HG02678 (cell line): ENCODE results near the gene PHLPP1.

Experiments
- ATAC-seq: cut with Tn5 transposase; IDR thresholded peaks from one replicate; pipeline ENCODE4 v1.9.1; 2021; ENCODE audit warnings: mild to moderate bottlenecking, moderate library complexity; ENCODE audit not compliant: unreplicated experiment

PHLPP1 gene

GRCh38 chr18:62844850-62845643 is 129.7 kb downstream of the PHLPP1 start:
- peak; percentile 64 for ATAC-seq

DNA sequence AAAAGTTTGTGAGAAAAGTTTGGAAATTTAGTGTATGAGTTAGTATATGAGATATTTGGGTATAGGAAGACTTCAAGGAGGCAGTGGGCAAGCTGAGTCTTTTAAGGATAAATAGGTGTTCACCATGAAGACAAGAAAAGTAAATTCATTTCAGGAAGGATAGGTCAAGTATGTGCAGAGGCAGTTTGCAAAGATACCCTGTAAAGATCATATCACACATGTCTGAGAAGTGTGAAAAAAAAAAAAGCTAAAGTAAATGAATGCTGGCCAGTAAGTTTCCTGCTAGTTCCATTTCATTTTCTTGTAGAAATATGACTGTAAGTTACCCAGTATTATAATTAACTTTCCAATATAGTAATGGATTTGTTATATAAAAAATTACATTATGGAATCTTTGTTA is 131.0 kb downstream of the PHLPP1 start:
- ATAC-seq: no peak

DNA sequence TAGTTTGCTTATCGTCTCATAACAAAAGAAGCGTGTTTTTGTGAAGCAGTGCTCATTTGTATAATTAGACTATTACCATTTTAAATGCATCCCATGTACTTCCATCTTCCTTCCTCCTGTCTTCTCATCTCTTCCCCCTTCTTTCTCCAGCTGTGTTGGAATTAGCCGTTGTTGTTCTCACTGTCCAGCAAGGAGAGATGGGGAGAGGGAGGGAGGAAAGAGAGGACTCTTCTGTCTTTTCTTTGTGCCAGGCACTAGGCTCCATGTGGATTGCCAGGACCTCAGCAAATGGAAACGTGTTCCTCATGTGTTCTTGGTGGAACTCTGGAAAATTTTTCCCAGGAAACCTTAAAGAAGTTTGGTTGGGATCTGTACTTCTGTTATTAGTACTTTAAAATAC is 131.7 kb downstream of the PHLPP1 start:
- no peak for ATAC-seq

DNA sequence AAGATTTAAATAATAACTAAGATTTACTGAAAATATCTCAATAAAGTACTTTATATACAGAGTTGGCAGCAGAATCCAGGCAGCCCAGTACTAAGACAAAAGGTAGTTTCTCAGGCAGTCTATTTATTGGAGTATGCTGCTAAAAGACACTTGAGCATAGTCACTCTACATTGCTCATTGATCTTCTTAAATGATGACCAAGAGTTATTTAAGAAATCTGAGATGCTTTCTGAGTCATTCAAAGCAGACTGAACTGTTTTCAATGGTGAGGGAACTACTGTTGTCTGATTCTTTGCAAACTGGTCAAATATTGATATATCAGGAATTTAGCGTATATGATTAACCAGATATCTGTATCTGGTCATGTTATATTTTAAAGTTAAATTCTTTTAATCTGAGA is 133.6 kb downstream of the PHLPP1 start:
- no peak for ATAC-seq

- no peak for ATAC-seq
Observed at GRCh38 chr18:62850619-62851306, 135.4 kb downstream of the PHLPP1 start.

DNA sequence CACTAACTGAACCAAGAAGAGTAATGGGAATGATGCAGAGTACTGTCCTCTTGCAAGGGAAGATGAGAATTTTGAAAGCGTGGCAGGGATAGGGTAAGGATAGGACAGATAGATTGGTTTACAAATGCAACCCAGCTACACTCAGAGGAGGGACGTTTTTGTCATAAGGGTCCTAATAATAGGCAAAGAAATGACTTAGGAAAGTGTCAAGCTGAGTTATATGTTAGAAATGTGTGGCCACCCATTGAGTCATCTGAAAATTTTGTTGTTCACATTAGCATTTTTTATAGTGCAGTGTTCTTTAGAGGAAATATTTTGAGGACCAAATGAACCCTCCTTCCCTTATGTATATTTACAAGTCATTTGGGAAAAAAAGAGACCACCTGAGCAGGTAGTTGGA is 137.5 kb downstream of the PHLPP1 start:
- no peak for ATAC-seq

- ATAC-seq: no peak
Observed at GRCh38 chr18:62856294-62856693, 141.0 kb downstream of the PHLPP1 start.

- no peak for ATAC-seq
Observed at GRCh38 chr18:62857263-62857976, 142.1 kb downstream of the PHLPP1 start.

DNA sequence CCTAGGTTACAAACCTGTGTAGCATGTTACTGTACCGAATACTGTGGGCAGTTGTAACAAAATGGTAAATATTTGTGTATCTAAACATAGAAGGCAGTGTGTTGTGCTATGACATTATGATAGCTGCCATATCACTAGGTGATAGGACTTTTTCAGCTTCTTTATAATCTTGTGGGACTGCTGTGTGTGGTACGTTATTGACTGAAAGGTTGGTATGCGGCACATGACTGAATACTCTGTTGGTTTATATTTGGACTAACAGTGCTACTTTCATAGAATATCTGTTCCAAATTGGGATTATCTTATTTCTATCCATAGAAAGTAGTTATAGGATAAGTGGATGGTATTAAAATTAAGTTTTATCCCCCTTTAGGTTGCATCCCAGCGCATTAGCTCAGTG is 144.7 kb downstream of the PHLPP1 start:
- ATAC-seq: no peak

DNA sequence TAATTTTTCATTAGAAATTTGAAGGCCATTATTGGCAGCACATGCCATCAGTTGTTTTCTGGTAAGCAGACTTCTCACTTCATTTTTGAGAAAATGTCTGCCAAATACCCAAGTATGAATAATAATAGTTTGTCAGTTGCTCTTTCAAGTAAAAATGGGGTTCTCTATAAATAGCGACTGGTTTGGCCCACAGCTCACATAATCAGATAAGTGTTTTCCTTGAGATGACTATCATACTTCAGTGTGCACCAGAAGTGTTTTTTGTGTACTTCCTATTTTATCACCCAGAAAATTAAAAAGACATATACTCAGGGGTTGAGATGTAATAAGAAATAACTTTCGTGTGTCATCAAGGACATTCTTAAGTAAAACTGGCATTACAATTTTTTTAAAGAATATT is 147.1 kb downstream of the PHLPP1 start:
- no peak for ATAC-seq

GRCh38 chr18:62863579-62864001 is 148.2 kb downstream of the PHLPP1 start:
- no peak for ATAC-seq

- no peak for ATAC-seq
Observed at GRCh38 chr18:62865498-62865897, 150.2 kb downstream of the PHLPP1 start.

GRCh38 chr18:62867534-62867933 is 152.2 kb downstream of the PHLPP1 start:
- ATAC-seq: no peak

DNA sequence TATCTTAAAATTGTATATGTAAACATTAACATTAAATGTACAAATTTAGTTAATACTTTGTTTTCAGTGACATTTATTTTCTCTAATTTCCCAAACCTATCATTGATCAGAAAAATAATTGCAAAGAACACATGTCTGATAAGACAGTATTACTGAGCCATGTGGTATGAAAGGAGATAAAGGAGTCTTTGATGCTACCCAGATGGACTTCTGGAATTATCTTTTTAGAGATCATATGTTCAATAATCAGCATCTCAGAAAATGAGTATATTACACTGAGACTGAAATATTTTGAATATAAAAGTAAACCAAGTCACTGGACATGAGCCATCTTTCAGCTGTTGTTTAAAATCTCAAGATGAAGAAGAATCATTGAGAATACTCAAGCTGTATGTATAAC is 153.3 kb downstream of the PHLPP1 start:
- ATAC-seq: no peak

- no peak for ATAC-seq
Observed at GRCh38 chr18:62870643-62871042, 155.3 kb downstream of the PHLPP1 start.

GRCh38 chr18:62875323-62875722 is 160.0 kb downstream of the PHLPP1 start:
- no peak for ATAC-seq

DNA sequence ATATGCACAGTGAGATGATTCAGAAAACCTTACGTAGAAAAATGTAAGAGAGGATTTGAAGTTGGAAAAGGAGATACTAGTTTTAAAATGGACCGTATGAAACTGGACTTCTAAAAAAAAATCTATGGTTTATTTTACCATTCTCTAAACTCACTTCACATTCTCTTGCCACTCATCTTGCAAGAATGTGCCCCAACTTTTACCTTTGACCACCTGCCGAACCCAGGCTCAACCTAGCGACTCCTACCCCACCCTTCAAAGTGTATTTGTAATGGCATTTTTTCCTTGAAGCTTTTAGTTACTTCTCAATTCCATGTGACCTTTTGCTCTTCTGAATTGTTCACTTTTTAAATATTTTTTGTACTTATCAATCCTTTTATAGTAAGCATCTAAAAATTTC is 160.8 kb downstream of the PHLPP1 start:
- no peak for ATAC-seq

GRCh38 chr18:62876828-62877227 is 161.5 kb downstream of the PHLPP1 start:
- ATAC-seq: no peak

DNA sequence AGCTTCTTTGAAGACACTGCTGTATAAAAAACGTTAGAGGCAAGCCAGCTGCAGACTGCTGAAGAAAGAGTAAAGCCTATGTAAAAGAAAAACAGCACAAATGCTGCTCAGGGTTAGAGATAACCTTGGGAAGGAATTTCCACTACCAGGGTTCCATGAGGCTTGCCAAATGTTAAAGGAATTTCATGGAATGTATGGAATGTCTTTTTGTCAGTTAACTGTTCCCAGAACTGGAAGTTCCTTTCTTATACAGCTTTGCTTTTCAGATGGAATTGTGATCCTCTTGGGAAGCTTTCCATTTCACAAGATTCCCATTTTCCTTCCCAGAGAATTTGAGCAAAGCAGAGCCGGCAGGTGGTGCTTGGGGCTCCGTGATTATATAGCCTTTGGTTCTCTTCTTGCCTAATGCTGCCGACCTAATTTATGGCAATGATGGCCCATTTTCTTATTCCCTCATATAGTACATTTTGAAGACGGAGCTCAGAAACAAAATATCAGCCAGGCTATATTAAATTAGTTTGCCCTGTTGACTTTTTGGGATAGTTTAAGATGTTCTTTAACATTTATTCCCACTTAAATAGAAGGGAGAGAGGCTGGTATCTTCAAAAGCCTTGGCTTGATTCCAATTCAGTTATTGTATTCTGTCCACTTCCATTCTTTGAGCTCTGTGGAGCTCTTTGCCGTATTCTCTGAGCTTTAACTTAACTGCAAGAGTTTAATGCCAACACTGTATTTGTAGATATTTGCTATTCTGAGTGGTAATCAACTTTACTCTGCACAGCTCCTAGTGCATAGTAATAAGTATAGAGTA is 162.3 kb downstream of the PHLPP1 start:
- no peak for ATAC-seq

- ATAC-seq: no peak
Observed at GRCh38 chr18:62878305-62878704, 163.0 kb downstream of the PHLPP1 start.

- no peak for ATAC-seq
Observed at GRCh38 chr18:62880034-62880433, 164.7 kb downstream of the PHLPP1 start.
